DND-41 (cell line): Measurements from ENCODE around the gene TEAD1.

Experiments used
- EZH2 ChIP-seq: IDR thresholded peaks from 3 replicates; pipeline ENCODE4 v1.6.1; 2012; ENCODE audit warnings: borderline replicate concordance, low read depth, mild to moderate bottlenecking, moderate library complexity, low read length, inconsistent platforms; ENCODE audit not compliant: severe bottlenecking
- TF ChIP-seq, protein P1 (sequence below): IDR thresholded peaks from 2 replicates; pipeline ENCODE4 v1.5.1; 2012; ENCODE audit warnings: borderline replicate concordance, low read length, moderate library complexity, mild to moderate bottlenecking; ENCODE audit not compliant: poor library complexity, severe bottlenecking; ENCODE audit errors: extremely low read depth

DNA sequence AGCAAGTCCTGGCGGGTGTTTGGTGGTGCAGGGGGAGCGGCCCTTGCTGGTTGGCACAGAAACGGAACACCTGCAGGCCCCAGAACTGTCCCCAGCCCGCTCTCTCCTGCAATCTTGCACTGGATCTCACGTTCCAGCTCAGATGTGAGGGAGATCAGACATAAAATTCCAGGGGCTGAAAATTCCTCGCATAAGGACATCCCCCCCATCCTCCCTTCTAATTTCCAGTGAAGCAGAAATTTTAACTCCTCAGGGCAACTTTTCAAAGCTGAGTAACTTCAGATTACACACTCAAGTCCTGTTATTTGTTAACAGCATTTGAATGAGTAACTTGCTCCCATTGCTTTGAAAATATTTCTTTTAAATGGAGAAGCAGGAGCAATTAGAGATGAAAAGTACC is 294.6 kb downstream of the TEAD1 start:
- TF ChIP-seq, protein P1, sequence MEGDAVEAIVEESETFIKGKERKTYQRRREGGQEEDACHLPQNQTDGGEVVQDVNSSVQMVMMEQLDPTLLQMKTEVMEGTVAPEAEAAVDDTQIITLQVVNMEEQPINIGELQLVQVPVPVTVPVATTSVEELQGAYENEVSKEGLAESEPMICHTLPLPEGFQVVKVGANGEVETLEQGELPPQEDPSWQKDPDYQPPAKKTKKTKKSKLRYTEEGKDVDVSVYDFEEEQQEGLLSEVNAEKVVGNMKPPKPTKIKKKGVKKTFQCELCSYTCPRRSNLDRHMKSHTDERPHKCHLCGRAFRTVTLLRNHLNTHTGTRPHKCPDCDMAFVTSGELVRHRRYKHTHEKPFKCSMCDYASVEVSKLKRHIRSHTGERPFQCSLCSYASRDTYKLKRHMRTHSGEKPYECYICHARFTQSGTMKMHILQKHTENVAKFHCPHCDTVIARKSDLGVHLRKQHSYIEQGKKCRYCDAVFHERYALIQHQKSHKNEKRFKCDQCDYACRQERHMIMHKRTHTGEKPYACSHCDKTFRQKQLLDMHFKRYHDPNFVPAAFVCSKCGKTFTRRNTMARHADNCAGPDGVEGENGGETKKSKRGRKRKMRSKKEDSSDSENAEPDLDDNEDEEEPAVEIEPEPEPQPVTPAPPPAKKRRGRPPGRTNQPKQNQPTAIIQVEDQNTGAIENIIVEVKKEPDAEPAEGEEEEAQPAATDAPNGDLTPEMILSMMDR = no peak
- no peak for TF ChIP-seq EZH2
